Activated CD4-positive, alpha-beta memory T cell treated with anti-CD3 and anti-CD28 coated beads, Interleukin-2, amount 10 ng/mL, durations not matched to agents 7 days and 5 days (primary cell): ENCODE results near the gene EIPR1. TPM values are rescaled to one million over a fixed set of nuclear protein-coding genes. Genes with fewer than 3 reads are reported as not detected.

ENCODE experiments used
- CTCF ChIA-PET: fragments of 350-600 bp; sonication (Branson Sonifier 250); formaldehyde crosslinking; loops from one replicate; lab custom pipeline; 2021; ENCODE audit warnings: antibody characterized with exemption, inconsistent platforms; lab: Charles Lee
- POLR2A ChIA-PET: fragments of 350-600 bp; sonication (Branson Sonifier 250); formaldehyde crosslinking; loops from one replicate; lab custom pipeline; 2021; ENCODE audit warnings: antibody characterized with exemption; lab: Charles Lee
- DNase-seq: peaks from one replicate; pipeline ENCODE4 v3.0.0-alpha.2; 2020
- H3K27ac Mint-ChIP-seq: one replicate; pipeline ENCODE4 v1.8.0; 2021; ENCODE audit warnings: mild to moderate bottlenecking, mixed read lengths
- H3K27me3 Mint-ChIP-seq: one replicate; pipeline ENCODE4 v1.8.0; 2021; ENCODE audit warnings: mixed read lengths
- H3K36me3 Mint-ChIP-seq: one replicate; pipeline ENCODE4 v1.8.0; 2021; ENCODE audit warnings: low read depth, mixed read lengths
- H3K4me1 Mint-ChIP-seq: one replicate; pipeline ENCODE4 v1.8.0; 2021; ENCODE audit warnings: mixed read lengths
- H3K4me3 Mint-ChIP-seq: one replicate; pipeline ENCODE4 v1.8.0; 2021; ENCODE audit warnings: mild to moderate bottlenecking, mixed read lengths
- H3K9me3 Mint-ChIP-seq: one replicate; pipeline ENCODE4 v1.8.0; 2021; ENCODE audit warnings: mixed read lengths
- total RNA-seq, 2 experiments: library from RNA; stranded (reverse); gene quantifications; one replicate each; pipeline ENCODE4 v1.2.3, GENCODE V29; 2021

The EIPR1 gene
- total RNA-seq, 2 experiments from 2014 or later: 34.3 to 36.1 TPM

GRCh38 chr2:3344897-3345296, 32.7 kb downstream of the EIPR1 start:
- no peak overlapping the region for H3K27ac Mint-ChIP-seq
- H3K9me3 Mint-ChIP-seq: no peaks in the 10 kb centered on the region
- ChIA-PET POLR2A (no interaction called here), CTCF (no interaction called here)
- H3K4me1 Mint-ChIP-seq: no peaks in the 10 kb centered on the region
- H3K36me3 Mint-ChIP-seq: peaks cover 33% of the 10 kb centered on the region
- no peak for DNase-seq
- H3K4me3 Mint-ChIP-seq: no peak overlapping the region
- H3K27me3 Mint-ChIP-seq: no peaks in the 10 kb centered on the region

GRCh38 chr2:3343012-3343411, 34.6 kb downstream of the EIPR1 start:
- Mint-ChIP-seq H3K27ac (no peak overlapping the region), H3K4me1 (no peaks in the 10 kb centered on the region), H3K36me3 (peaks cover 19% of the 10 kb centered on the region), H3K4me3 (no peak overlapping the region), H3K9me3 (no peaks in the 10 kb centered on the region), H3K27me3 (no peaks in the 10 kb centered on the region)
- no peak for DNase-seq
- POLR2A ChIA-PET: no interaction called here
- CTCF ChIA-PET: no interaction called here

GRCh38 chr2:3342324-3342723, 35.3 kb downstream of the EIPR1 start:
- Mint-ChIP-seq H3K4me3 (no peak overlapping the region), H3K36me3 (peaks cover 13% of the 10 kb centered on the region), H3K27me3 (no peaks in the 10 kb centered on the region), H3K4me1 (no peaks in the 10 kb centered on the region), H3K9me3 (no peaks in the 10 kb centered on the region), H3K27ac (no peak overlapping the region)
- CTCF ChIA-PET: no interaction called here
- no peak for DNase-seq
- POLR2A ChIA-PET: no interaction called here

GRCh38 chr2:3341336-3341735, 36.3 kb downstream of the EIPR1 start:
- no peak for DNase-seq
- no peaks in the 10 kb centered on the region for H3K4me1 Mint-ChIP-seq
- POLR2A ChIA-PET: no interaction called here
- H3K27ac Mint-ChIP-seq: no peak overlapping the region
- no peaks in the 10 kb centered on the region for H3K27me3 Mint-ChIP-seq
- no peaks in the 10 kb centered on the region for H3K9me3 Mint-ChIP-seq
- H3K36me3 Mint-ChIP-seq: peaks cover 10% of the 10 kb centered on the region
- H3K4me3 Mint-ChIP-seq: no peak overlapping the region
- CTCF ChIA-PET: no interaction called here

DNA sequence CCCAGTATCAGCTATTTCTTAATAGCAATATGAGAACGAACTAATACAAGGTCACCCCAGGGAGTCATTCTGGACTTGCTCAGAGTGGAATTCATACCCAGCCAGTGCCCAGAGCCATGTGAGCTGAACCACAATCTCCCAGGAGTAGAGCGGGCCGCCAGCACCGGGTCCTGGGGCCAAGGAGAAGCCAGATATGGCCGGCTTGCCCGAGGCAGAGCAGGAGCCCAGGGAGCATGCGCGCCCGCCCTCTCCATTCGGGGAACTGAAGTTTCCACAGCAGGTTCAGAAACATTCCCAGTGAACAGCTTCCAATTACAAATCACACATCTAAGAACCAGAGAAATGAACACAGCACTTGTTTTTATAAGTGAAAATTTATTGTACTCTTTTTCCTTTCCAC, 37.5 kb downstream of the EIPR1 start:
- Mint-ChIP-seq H3K27me3 (no peaks in the 10 kb centered on the region), H3K36me3 (peaks cover 20% of the 10 kb centered on the region), H3K27ac (no peak overlapping the region), H3K4me3 (no peak overlapping the region), H3K9me3 (peaks cover 4% of the 10 kb centered on the region), H3K4me1 (no peaks in the 10 kb centered on the region)
- CTCF ChIA-PET: interaction anchor here (0.9 kb wide), 1 partner anchor 210 kb away, joined by 3 read pairs; no protein-coding TSS in a partner anchor
- POLR2A ChIA-PET: no interaction called here
- DNase-seq: no peak

GRCh38 chr2:3338340-3338739, 39.3 kb downstream of the EIPR1 start:
- H3K4me3 Mint-ChIP-seq: no peak overlapping the region
- ChIA-PET CTCF (no interaction called here), POLR2A (no interaction called here)
- no peak for DNase-seq
- no peaks in the 10 kb centered on the region for H3K27me3 Mint-ChIP-seq
- H3K36me3 Mint-ChIP-seq: peaks cover 34% of the 10 kb centered on the region
- H3K4me1 Mint-ChIP-seq: no peaks in the 10 kb centered on the region
- H3K27ac Mint-ChIP-seq: no peak overlapping the region
- H3K9me3 Mint-ChIP-seq: peaks cover 4% of the 10 kb centered on the region

- Mint-ChIP-seq H3K4me3 (no peak overlapping the region), H3K9me3 (peaks cover 7% of the 10 kb centered on the region), H3K36me3 (peaks cover 47% of the 10 kb centered on the region), H3K4me1 (no peaks in the 10 kb centered on the region), H3K27me3 (no peaks in the 10 kb centered on the region), H3K27ac (no peak overlapping the region)
- DNase-seq: no peak
- POLR2A ChIA-PET: no interaction called here
- CTCF ChIA-PET: no interaction called here
These were observed 40.8 kb downstream of the EIPR1 start for GRCh38 chr2:3336844-3337243.

GRCh38 chr2:3334392-3335345, 42.9 kb downstream of the EIPR1 start:
- H3K4me1 Mint-ChIP-seq: no peaks in the 10 kb centered on the region
- POLR2A ChIA-PET: no interaction called here

DNA sequence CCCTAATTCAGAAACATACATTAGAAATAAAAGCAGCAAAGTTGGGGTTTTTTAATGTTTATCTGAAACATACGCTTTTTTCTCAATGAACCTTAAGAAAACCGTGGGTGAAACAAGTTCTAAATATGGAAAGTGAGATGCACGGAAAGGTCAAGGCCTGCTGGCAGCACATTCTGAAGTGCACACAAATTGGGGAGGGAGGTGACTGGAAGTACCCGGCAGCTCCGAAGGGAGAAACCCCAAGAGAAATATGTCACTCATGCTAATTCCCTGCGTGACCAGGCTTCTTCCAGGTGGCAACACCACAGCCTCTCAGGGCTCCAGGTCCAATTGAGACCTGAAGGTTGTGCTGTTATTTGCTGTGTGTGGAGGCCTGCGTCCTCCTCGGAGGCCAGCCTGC, 45.5 kb downstream of the EIPR1 start:
- H3K27ac Mint-ChIP-seq: no peak overlapping the region
- peaks cover 12% of the 10 kb centered on the region for H3K9me3 Mint-ChIP-seq
- H3K27me3 Mint-ChIP-seq: no peaks in the 10 kb centered on the region
- CTCF ChIA-PET: no interaction called here
- POLR2A ChIA-PET: no interaction called here
- peaks cover 56% of the 10 kb centered on the region for H3K36me3 Mint-ChIP-seq
- no peak overlapping the region for H3K4me3 Mint-ChIP-seq
- H3K4me1 Mint-ChIP-seq: no peaks in the 10 kb centered on the region
- DNase-seq: no peak

More at GRCh38 chr2:3334392-3335345, 42.9 kb downstream of the EIPR1 start:
- Mint-ChIP-seq H3K9me3 (peaks cover 12% of the 10 kb centered on the region), H3K27me3 (no peaks in the 10 kb centered on the region), H3K36me3 (peaks cover 58% of the 10 kb centered on the region), H3K27ac (no peak overlapping the region), H3K4me3 (no peak overlapping the region)
- no peak for DNase-seq
- CTCF ChIA-PET: no interaction called here

DNA sequence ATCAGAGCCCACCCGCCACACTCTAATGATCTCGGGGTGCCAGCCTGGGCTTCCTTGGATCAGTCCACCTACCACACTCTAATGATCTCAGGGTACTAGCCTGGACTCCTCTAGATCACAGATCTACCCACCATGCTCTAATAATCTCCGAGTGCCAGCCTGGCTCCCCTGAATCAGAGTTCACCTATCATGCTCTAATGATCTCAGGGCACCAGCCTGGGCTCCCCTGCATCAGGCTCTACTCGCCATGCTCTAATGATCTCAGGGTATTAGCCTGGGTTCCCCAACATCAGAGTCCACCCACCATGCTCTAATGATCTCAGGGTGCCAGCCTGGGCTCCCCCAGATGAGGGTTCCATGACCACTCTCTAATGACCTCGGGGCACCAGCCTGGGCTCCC, 48.1 kb downstream of the EIPR1 start:
- no peaks in the 10 kb centered on the region for H3K27me3 Mint-ChIP-seq
- peaks cover 8% of the 10 kb centered on the region for H3K9me3 Mint-ChIP-seq
- POLR2A ChIA-PET: no interaction called here
- H3K27ac Mint-ChIP-seq: no peak overlapping the region
- CTCF ChIA-PET: no interaction called here
- DNase-seq: no peak
- H3K4me3 Mint-ChIP-seq: no peak overlapping the region
- no peaks in the 10 kb centered on the region for H3K4me1 Mint-ChIP-seq
- H3K36me3 Mint-ChIP-seq: peaks cover 34% of the 10 kb centered on the region

- Mint-ChIP-seq H3K27ac (no peak overlapping the region), H3K9me3 (peaks cover 5% of the 10 kb centered on the region), H3K36me3 (peaks cover 13% of the 10 kb centered on the region), H3K27me3 (no peaks in the 10 kb centered on the region), H3K4me1 (no peaks in the 10 kb centered on the region), H3K4me3 (no peak overlapping the region)
- ChIA-PET CTCF (interaction anchor here (0.6 to 1.5 kb wide), 2 partner anchors 24 kb away, joined by 3 to 5 read pairs; no protein-coding TSS in a partner anchor), POLR2A (no interaction called here)
- DNase-seq: no peak
These were observed 50.7 kb downstream of the EIPR1 start for GRCh38 chr2:3326871-3327270.

- POLR2A ChIA-PET: no interaction called here
- no peak for DNase-seq
- Mint-ChIP-seq H3K27me3 (no peaks in the 10 kb centered on the region), H3K9me3 (peaks cover 5% of the 10 kb centered on the region), H3K27ac (no peak overlapping the region), H3K36me3 (peaks cover 13% of the 10 kb centered on the region), H3K4me3 (no peak overlapping the region), H3K4me1 (no peaks in the 10 kb centered on the region)
- CTCF ChIA-PET: no interaction called here
These were observed 51.5 kb downstream of the EIPR1 start for GRCh38 chr2:3326182-3326537.

DNA sequence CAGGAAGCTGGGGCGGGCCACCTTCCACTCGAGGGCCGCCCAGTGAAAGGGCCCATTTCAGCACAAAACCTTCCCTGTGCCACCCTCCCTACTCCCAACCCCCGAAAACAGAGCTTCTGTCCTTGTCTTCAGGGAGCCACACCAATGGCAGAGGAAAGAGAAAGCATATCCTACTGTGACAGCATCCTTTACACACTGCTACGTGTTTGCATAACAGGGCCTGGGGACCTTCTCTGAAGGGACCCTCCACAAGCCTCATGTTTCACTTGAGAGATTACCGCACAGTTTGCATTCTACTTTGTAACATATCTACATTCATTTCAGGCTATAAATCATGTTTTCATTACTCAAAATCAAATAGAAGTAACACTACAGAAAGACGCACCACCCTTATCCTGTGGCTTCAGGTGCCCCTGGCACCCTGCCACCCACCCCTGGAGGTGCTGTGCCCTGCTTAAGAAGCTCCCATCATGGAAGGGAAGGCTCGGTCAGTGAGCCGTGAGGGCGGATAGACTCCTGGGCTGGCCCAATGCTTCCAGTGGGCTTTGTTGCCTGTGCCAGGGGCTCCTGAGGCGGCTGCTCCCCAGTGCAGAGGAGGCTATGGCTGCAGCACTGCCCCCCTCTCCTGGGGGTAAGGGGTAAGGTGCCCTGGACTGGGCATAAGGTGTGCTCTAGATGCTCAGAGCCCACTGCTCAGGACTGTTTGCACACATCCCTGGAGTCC, 52.0 kb downstream of the EIPR1 start:
- Mint-ChIP-seq H3K27me3 (no peaks in the 10 kb centered on the region), H3K36me3 (peaks cover 8% of the 10 kb centered on the region), H3K9me3 (peaks cover under 1% of the 10 kb centered on the region), H3K4me1 (no peaks in the 10 kb centered on the region), H3K4me3 (no peak overlapping the region), H3K27ac (no peak overlapping the region)
- POLR2A ChIA-PET: no interaction called here
- CTCF ChIA-PET: no interaction called here
- no peak for DNase-seq
